Activated T-cell treated with anti-CD3 and anti-CD28 coated beads for 48 hours (primary cell): ENCODE measurements around the gene ECI1.
"Not testable (repeated sequence)": the region's sequence is repeated elsewhere in the genome, so short reads cannot be mapped to it uniquely, and the experiment has no call there.

Experiments used
- DNase-seq: peaks from one replicate; pipeline ENCODE4 v3.0.0-alpha.2; 2020; ENCODE audit warnings: low read depth

Gene ECI1

DNA sequence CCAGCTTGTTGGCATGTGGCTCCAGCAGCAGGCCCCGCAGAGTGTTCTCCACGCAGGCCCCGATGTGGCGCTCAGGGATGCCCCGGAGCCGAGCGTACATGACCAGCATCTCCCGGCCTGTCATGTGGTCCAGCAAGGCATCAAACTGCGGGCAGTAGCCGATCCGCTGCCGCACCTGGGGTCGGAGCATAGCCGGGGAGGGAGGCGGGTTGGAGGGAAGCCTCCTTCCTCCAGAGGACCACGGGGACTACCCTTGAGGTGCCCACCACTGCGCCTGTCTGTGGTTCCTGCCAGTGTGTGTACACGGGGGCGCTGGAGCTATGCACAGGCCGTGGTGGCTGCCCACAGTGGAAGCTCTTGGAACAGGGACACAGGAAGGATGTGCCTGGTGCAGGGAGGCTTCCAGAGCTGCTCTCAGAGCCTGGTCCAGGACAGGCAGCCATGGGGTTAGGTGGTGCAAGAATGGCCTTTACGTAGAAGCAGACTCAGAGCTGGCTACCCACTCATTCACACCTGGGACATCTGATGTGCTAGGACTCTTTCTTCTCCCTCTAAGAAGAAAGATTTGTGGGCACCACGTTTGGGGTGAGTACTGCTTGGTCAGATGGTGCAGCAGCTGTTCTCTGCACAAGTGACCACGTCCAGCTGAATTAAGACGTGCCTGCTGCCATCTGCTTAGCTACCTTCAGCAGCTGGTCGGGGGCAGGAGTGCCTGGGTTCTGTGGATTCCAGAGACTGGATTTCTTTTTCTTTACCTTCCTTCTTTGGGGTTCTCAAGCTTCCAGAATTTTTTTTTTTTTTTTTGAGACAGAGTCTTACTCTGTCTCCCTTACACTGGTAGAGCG, 27.8 kb upstream of the ECI1 start:
- no peak for DNase-seq

GRCh38 chr16:2278272-2278608, 26.9 kb upstream of the ECI1 start:
- no peak for DNase-seq

DNA sequence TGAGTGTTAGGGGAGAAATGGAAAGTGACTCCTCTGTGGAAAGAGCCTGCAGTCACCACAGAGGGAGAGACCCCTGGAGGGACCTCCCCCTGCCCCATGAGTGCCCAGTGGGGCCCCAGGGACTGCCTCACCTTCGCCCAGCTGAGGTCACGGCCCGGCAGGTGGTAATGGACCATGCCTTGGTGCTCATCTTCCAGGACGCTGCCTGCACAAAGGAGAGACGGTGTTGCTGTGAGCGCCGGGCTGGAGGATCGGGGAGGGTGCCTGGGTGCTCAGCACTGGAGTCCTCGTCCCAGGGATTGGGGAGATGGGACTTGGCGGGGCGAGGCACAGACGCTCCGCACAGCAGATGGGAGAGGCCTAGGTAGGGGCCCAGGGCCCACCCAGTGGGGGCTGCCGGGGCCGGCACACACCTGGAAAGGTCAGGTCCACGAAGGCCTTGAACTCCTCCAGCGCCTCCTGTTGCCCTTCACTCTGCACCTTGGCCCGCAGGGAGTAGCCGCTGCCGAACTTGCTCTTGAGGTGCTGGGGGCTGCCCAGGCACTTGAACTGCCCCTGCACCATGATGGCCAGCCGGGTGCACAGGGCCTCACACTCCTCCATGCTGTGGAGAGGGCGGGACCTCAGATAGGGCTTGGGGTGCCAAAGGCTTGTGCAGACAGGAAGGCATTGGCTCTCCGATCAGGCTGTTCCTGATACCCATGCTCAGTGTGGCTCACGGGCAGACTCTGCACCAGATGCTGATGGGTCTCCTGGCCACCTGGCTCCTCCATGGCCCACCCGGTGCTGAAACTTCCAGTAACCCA, 26.3 kb upstream of the ECI1 start:
- no peak for DNase-seq

DNA sequence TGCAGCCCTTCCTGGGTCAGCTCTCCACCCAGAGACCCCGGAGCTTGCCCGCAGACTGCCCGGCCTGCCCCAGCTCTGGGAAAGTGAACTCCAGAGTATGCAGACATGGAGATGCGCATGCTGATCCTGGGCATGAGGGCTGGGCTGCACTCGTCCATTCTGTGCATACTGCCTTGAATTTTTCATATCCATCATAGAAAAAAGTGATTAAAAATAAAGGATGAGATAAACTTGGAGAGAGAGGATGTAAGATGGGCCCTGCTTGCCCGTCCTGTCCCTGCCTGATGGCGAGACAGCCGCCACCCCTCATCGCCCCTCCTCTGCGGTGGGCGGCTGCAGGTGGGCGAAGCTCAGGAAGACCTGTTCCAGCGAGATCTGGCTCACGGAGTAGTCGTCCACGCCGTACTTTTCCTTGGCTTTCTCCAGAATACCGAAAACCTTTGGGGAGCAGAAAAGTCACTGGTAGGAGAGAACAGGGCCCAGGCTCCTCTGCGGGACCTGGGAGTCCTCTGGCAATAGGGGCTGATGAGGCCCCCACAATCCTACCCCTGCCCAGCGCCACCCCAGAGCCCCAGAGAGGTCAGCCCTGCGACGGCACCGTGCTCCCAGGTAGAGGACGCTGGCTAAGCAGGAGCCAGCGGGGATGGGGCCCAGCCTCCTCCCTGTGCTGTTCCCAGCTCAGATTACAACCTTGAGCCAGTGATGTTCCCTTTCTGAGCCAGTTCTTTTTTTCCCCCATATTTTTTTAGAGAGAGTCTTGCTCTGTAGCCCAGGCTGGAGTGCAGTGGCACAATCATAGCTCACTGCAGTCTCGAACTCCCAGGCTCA, 25.2 kb upstream of the ECI1 start:
- no peak for DNase-seq

- DNase-seq = no peak
Measured at GRCh38 chr16:2275476-2276367, 24.3 kb upstream of the ECI1 start.

DNA sequence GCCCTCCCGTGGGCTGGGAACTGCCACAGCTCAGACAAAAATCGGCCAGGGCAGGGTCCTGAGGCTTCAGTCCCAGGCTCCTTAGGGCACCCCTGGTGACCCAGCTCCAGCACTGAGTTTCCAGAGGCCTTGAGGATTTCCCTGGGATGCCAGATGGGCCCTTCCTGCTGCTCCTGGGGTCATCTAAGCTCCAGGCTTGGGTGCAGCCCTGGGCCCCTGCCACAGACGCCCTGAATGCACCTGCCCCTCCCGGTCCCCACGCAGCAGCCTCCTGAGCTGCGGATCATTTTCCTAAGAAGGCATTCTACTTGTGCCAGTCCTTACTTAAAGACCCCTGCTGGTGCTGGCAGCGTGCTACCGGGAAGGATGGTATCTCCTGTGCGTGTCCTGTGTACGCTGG, 22.5 kb upstream of the ECI1 start:
- no peak for DNase-seq

GRCh38 chr16:2273484-2273883, 22.1 kb upstream of the ECI1 start:
- no peak for DNase-seq

DNA sequence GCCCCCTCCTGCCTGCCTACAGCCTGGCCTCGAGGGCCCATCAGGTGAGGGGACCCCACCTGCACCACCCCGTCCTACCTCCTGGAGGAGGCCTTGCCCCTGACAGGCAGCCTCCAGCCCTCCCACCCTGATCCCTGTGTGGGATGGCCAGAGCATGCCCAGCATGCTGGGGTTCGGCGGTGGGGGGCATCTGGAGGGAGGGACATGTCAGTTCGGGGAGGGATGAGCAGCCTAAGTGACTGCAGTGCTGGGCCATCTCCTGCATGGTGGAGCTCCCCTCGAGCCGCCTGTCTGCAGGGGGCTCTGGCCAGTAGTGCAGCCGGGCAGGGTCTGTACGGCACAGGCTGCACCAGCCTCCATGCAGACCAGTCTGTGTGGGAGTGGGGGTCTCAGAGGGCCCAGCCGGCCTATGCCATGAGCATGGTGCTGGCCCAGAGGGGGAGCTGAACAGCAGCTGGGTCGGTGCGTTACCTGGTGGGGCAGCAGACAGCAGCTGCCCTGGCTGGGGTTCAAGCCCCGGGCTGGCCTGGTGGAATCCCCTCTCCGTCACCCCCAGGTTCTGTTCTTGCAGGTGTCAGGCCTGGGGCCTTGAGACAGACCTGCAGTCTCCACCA, 20.6 kb upstream of the ECI1 start:
- DNase-seq = no peak

DNA sequence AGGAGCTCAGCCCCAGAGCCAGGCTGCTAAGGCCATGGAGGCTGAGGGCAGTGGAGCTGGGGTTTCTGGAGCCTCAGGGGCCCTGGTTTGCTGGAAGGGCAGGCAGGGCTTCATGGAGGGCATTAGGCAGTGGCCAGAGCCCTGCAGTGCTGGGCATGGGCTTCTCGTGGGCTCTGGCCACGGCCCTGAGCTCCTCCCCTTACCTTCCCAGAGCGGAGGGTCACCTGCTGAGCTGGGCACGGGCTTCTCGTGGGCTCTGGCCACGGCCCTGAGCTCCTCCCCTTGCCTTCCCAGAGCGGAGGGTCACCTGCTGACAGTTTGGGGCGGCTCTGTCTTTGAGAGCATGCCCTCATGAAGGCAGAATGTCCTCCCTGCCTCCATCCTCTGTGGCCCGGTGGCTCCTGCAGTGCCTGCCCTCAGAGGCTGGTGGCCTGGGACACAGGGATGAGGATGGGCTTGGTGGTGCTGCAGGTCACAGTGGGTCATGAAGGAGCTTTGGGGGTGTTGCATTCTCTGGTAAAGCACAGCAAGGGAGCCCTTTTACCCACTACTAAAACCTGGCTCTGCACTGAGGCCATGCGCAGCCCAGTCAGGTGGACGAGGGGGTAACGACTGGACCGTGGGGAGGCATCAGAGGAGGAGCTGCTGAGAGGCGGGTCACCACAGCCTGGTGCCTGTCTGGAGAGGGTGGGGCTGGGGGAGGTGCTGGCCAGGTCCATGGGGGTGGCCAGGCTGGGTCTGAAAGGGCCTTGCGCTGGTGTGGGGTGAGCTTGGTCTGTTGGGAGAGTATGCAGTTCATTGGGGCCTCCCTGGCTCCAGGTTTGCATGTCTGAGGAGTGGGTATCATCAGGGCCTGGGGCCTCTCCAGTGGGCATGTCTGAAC, 19.4 kb upstream of the ECI1 start:
- DNase-seq = no peak

- DNase-seq = no peak
Measured at GRCh38 chr16:2270070-2270462, 18.7 kb upstream of the ECI1 start.

GRCh38 chr16:2267913-2268666, 16.7 kb upstream of the ECI1 start, which contains the start of gene RNPS1:
TSS of gene RNPS1 (minus strand) at chr16:2268126. CDS start at chr16:2264643, 3,483 bp downstream.
- DNase-seq = peak; percentile 97

- DNase-seq = not testable (repeated sequence)
Measured at GRCh38 chr16:2267505-2267912, 16.1 kb upstream of the ECI1 start.

DNA sequence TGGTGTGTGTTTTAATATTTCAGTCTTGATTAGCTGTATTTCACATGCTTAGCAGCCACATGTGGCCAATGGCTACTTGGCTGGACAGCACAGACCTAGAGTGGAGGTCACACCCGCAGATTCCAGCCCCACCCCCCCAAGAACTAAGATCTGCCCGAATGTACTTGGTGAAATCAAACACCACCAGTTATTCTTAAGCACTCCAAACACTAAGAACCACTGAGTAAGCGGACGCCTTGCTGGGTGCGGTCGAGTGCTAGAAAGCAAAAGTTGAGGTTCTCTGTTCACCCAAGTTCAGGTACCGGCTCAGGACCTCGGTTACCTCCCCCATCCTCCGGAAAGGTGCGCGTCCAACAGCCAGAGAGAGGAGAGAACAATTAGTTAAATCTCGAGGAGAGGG, 15.5 kb upstream of the ECI1 start:
- not testable (repeated sequence) for DNase-seq

- not testable (repeated sequence) for DNase-seq
Measured at GRCh38 chr16:2263026-2263425, 11.6 kb upstream of the ECI1 start.

GRCh38 chr16:2260250-2260649, 8.9 kb upstream of the ECI1 start:
- DNase-seq = no peak

- not testable (repeated sequence) for DNase-seq
Measured at GRCh38 chr16:2258530-2258929, 7.1 kb upstream of the ECI1 start.

DNA sequence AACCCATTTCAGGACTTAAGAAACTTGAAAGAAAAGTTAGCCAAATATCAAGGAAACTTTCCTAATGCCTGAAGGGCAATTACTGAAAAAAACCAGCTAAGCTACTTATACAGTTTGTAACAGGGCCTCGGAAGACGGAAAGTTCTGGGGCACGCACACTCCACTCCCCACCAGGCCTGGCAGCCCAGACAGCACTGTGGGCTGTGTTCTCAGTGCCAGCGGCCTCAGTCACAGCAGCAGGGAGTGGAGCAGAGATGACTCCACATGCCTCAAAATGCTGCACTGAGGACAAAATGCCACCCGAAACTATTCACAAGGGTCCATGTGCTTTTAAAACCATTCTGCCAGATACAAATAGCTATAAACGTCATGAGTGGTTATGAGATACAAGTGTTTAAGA, 6.3 kb upstream of the ECI1 start:
- no peak for DNase-seq

DNA sequence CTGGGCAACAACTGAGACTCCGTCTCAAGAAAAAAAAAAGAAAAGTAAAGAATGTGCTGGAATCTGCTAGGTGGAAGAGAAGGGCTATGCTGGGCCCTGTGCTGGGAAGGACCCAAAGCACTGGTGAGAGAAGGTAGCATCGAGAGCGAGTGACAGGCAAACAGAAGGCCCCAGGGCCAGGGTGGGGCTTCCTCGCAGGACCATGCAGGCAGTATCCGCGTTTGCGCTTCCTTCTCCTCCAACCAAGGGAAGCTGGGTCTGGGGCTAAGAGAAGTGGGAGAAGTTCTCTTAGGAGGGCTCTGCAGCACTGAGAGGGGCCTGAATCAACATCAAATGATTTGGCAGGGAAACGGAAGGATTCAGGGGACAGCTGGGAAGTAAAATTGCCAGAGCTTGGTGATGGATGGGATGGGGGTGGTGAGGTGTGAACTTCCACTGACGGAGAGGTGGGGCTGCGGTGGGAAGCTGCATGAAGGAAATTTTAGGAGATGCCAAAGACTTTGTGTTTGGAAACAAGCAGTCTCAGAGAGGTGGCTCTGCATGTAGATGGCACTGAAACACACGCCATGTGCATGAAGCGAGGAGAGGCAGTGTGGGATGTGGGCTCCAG, 5.2 kb upstream of the ECI1 start:
- DNase-seq = no peak

DNA sequence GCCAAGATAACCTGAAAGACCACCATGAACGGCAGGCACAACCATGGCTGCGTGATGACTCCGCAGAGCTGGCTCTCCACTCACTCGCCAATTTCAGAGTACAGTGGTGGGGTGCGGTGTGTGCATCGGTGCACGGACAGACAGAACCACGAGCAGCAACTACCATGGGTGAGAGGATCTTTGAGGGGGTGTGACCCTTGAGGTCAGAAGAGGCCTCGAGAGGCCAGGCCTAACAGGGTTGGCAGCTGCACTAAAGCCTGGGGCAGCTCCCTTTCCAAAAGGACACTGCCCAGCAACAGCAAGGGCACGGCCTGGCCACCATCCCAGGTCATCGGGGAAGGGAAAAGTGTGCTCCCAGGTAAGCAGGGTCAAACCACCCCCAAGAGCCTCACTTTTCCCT, 1.9 kb upstream of the ECI1 start:
- DNase-seq = no peak
